ENCODE measurements around the gene GRIA3. TPM values are rescaled to one million over a fixed set of nuclear protein-coding genes. Genes with fewer than 3 reads are reported as not detected.
A peak's percentile ranks its signal among the peaks of the same experiment; 100 is the strongest.
"Not testable (repeated sequence)": the region's sequence is repeated elsewhere in the genome, so short reads cannot be mapped to it uniquely, and the experiment has no call there.

GRIA3 gene
- total RNA-seq, 1 experiment from 2014 or later = not detected

DNA sequence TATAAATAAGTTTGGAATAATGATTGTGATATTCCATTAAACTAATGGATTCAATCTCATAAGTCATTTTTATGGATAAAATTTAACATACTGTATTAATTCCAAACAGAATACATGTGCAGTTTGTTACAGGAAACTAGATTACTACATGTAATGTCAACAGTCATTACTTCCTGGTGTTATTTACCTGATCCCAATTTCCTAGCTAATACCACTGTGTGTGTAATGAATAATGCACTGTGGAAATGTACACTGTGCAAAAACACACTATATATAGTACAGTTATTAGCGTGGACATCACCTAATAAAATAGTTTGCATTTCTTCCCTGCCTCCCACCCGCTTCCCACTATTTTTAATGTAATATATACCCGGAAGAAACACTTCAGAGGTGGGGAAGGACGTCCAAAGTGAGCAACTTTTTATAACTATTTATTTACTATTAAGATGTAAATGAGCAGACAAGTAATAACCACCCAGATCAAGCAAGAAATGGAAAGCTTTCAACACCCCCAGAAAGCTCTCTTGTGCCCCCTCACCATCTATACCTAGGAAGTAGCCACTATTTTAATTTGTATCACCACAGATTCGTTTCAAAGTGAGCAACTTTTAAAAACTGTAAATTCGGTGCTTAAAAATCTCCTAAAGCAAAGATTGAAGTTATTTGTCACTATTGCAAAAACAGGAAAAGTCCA lies 329.7 kb downstream of the GRIA3 start:
- DNase-seq (ENCODE audit: extremely low read depth, low read depth) = no peak

DNA sequence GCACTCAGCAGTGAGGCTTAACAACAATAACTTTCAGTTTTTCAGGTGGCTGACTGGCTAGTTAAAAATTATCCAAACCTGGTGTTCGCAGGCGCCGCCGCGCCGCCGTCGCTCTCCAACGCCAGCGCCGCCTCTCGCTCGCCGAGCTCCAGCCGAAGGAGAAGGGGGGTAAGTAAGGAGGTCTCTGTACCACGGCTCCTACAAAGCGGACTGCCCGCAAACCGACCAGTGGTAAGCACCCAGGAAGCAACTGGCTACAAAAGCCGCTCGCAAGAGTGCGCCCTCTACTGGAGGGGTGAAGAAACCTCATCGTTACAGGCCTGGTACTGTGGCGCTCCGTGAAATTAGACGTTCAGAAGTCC lies 330.2 kb downstream of the GRIA3 start:
- peak; percentile 17 for DNase-seq (ENCODE audit: extremely low read depth, low read depth)

DNA sequence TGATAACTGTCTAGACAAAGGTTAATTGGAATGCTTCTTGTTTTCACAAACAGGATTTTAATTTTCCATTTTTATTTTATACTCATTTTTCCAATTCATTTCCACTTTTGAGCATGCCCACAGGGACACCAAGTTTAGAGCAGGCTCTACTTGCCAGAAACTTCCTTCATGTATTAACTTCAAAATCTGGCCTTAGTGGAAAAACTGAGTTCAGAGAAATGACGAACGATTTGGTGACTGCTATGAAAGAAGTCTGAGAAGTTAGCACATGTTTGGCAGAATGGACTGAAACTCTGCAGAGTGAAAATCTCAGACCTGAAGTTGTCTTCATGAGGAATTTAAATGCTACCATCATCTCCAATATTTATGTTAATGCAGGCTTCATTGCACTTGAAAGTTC lies 334.7 kb downstream of the GRIA3 start:
- DNase-seq (ENCODE audit: extremely low read depth, low read depth) = no peak

DNA sequence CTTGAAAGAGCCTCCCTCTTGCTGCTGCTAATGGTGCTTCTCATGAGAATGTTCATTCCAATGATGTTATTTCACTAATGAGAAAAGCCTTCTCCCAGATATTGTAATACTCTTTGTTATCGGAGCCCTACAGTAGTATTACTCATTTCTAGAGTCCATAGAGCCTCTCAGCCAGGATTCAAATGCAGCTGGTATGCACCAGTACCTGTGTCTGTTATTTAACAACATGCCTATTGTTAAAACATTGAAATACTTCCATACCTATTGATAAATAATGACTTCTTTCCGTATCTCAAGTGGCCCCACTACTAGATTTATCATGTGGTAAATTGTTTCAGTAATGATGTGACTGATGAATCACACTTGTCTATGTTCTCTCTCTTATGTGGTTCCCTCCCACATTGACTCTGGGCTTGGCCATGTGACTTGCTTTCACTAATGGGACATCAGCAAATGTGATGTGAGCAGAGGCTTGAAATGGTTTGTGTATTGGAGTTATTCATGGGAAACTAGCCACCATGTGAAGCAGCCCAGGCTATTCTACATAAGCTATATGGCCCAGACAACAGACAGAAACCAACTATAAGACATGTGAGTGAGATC lies 341.1 kb downstream of the GRIA3 start:
- DNase-seq (ENCODE audit: extremely low read depth, low read depth) = no peak

DNA sequence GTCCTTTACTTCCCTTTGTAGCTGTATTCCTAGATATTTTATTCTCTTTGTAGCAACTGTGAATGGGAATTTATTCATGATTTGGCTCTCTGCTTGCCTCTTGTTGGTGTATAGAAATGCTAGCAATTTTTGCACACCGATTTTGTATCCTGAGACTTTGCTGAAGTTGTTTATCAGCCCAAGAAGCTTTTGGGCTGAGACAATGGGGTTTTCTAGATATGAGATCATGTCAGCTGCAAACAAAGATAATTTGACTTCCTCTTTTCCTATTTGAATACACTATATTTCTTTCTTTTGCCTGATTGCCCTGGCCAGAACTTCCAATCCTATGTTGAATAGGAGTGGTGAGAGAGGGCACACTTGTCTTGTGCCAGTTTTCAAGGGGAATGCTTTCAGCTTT lies 346.6 kb downstream of the GRIA3 start:
- DNase-seq (ENCODE audit: extremely low read depth, low read depth) = not testable (repeated sequence)
